MM.1S (cell line): Measurements from ENCODE around the gene RPS21.

Experiments used
- CTCF ChIP-seq: fragments of 300-600 bp; sonication (generic); IDR thresholded peaks from 2 replicates; pipeline ENCODE4 v1.5.1; 2016; ENCODE audit warnings: antibody characterized with exemption, low read length, mixed read lengths
- EZH2 ChIP-seq: fragments of 300-600 bp; sonication (generic); optimal IDR thresholded peaks from 2 replicates; pipeline ENCODE3; 2017; ENCODE audit warnings: low read depth, mild to moderate bottlenecking, antibody characterized with exemption, low read length, mixed read lengths
- EZH2phosphoT487 ChIP-seq: fragments of 300-600 bp; sonication (generic); IDR thresholded peaks from 2 replicates; pipeline ENCODE4 v1.6.1; 2018; ENCODE audit warnings: antibody characterized with exemption, low read length

- no peak for TF ChIP-seq CTCF
- no peak for TF ChIP-seq EZH2phosphoT487
- TF ChIP-seq EZH2: no peak
Measured at GRCh38 chr20:62427172-62428001, 40.5 kb downstream of the RPS21 start, which contains the start of gene RBBP8NL.
